Retina (tissue), 1 donor: ENCODE data around the gene CNTNAP2.

Experiments used
- DNase-seq: peaks from one replicate; pipeline ENCODE4 v3.0.0-alpha.2; 2016

Gene CNTNAP2

GRCh38 chr7:146701166-146701565 is 584.6 kb downstream of the CNTNAP2 start:
- no peak for DNase-seq

GRCh38 chr7:146702898-146703297 is 586.3 kb downstream of the CNTNAP2 start:
- DNase-seq = no peak

GRCh38 chr7:146709451-146710027 is 592.9 kb downstream of the CNTNAP2 start:
- no peak for DNase-seq

GRCh38 chr7:146713205-146713604 is 596.6 kb downstream of the CNTNAP2 start:
- no peak for DNase-seq

- DNase-seq = no peak
Measured at GRCh38 chr7:146713934-146714333, 597.3 kb downstream of the CNTNAP2 start.

GRCh38 chr7:146720195-146720594 is 603.6 kb downstream of the CNTNAP2 start:
- DNase-seq = no peak

GRCh38 chr7:146722986-146723385 is 606.4 kb downstream of the CNTNAP2 start:
- DNase-seq = no peak

GRCh38 chr7:146725520-146725919 is 608.9 kb downstream of the CNTNAP2 start:
- no peak for DNase-seq

GRCh38 chr7:146728141-146728540 is 611.5 kb downstream of the CNTNAP2 start:
- no peak for DNase-seq

- DNase-seq = no peak
Measured at GRCh38 chr7:146728611-146729010, 612.0 kb downstream of the CNTNAP2 start.

GRCh38 chr7:146731185-146731584 is 614.6 kb downstream of the CNTNAP2 start:
- no peak for DNase-seq

GRCh38 chr7:146735992-146736391 is 619.4 kb downstream of the CNTNAP2 start:
- DNase-seq = no peak

GRCh38 chr7:146736446-146737190 is 620.0 kb downstream of the CNTNAP2 start:
- no peak for DNase-seq

- no peak for DNase-seq
Measured at GRCh38 chr7:146740039-146740438, 623.4 kb downstream of the CNTNAP2 start.

- DNase-seq = no peak
Measured at GRCh38 chr7:146741911-146742310, 625.3 kb downstream of the CNTNAP2 start.

GRCh38 chr7:146754385-146754784 is 637.8 kb downstream of the CNTNAP2 start:
- no peak for DNase-seq

GRCh38 chr7:146755585-146755984 is 639.0 kb downstream of the CNTNAP2 start:
- no peak for DNase-seq

- DNase-seq = no peak
Measured at GRCh38 chr7:146764458-146764857, 647.9 kb downstream of the CNTNAP2 start.

- no peak for DNase-seq
Measured at GRCh38 chr7:146768957-146769356, 652.4 kb downstream of the CNTNAP2 start.

- no peak for DNase-seq
Measured at GRCh38 chr7:146772601-146773000, 656.0 kb downstream of the CNTNAP2 start.

GRCh38 chr7:146773506-146773905 is 656.9 kb downstream of the CNTNAP2 start:
- no peak for DNase-seq

GRCh38 chr7:146781352-146782116 is 664.9 kb downstream of the CNTNAP2 start:
- DNase-seq = no peak

GRCh38 chr7:146787266-146787665 is 670.7 kb downstream of the CNTNAP2 start:
- DNase-seq = no peak

GRCh38 chr7:146788008-146788407 is 671.4 kb downstream of the CNTNAP2 start:
- DNase-seq = no peak
